ENCODE data around the gene SPSB3.
"Not testable (repeated sequence)": the region's sequence is repeated elsewhere in the genome, so short reads cannot be mapped to it uniquely, and the experiment has no call there.

SPSB3 gene

GRCh38 chr16:1816396-1817275, 34.3 kb upstream of the SPSB3 start:
- DNase-seq (ENCODE audit: low read depth) = no peak

GRCh38 chr16:1815461-1815860, 33.1 kb upstream of the SPSB3 start:
- DNase-seq (ENCODE audit: low read depth) = no peak

- no peak for DNase-seq (ENCODE audit: low read depth)
Measured at GRCh38 chr16:1812732-1813163, 30.4 kb upstream of the SPSB3 start.

GRCh38 chr16:1810536-1810935, 28.2 kb upstream of the SPSB3 start:
- DNase-seq (ENCODE audit: low read depth) = no peak

- DNase-seq (ENCODE audit: low read depth) = no peak
Measured at GRCh38 chr16:1810106-1810505, 27.7 kb upstream of the SPSB3 start.

GRCh38 chr16:1809281-1809801, 27.0 kb upstream of the SPSB3 start:
- no peak for DNase-seq (ENCODE audit: low read depth)

- DNase-seq (ENCODE audit: low read depth) = no peak
Measured at GRCh38 chr16:1808691-1809090, 26.3 kb upstream of the SPSB3 start.

GRCh38 chr16:1807626-1808025, 25.3 kb upstream of the SPSB3 start:
- no peak for DNase-seq (ENCODE audit: low read depth)

- no peak for DNase-seq (ENCODE audit: low read depth)
Measured at GRCh38 chr16:1800701-1801100, 18.3 kb upstream of the SPSB3 start.

GRCh38 chr16:1799263-1799662, 16.9 kb upstream of the SPSB3 start:
- not testable (repeated sequence) for DNase-seq (ENCODE audit: low read depth)

GRCh38 chr16:1794908-1795666, 12.7 kb upstream of the SPSB3 start:
- no peak for DNase-seq (ENCODE audit: low read depth)

- DNase-seq (ENCODE audit: low read depth) = no peak
Measured at GRCh38 chr16:1794221-1794871, 12.0 kb upstream of the SPSB3 start.

- DNase-seq (ENCODE audit: low read depth) = no peak
Measured at GRCh38 chr16:1793578-1794220, 11.3 kb upstream of the SPSB3 start, which contains the start of gene IGFALS. IGFALS (minus strand) TSS chr16:1793705; CDS start chr16:1793652, 53 bp downstream.

GRCh38 chr16:1792836-1793577, 10.6 kb upstream of the SPSB3 start:
- DNase-seq (ENCODE audit: low read depth) = no peak

- DNase-seq (ENCODE audit: low read depth) = no peak
Measured at GRCh38 chr16:1791943-1792812, 9.8 kb upstream of the SPSB3 start.

- no peak for DNase-seq (ENCODE audit: low read depth)
Measured at GRCh38 chr16:1791256-1791942, 9.0 kb upstream of the SPSB3 start.

GRCh38 chr16:1790611-1791255, 8.4 kb upstream of the SPSB3 start:
- DNase-seq (ENCODE audit: low read depth) = no peak

GRCh38 chr16:1790261-1790610, 7.9 kb upstream of the SPSB3 start:
- DNase-seq (ENCODE audit: low read depth) = no peak

GRCh38 chr16:1789643-1790045, 7.3 kb upstream of the SPSB3 start:
- DNase-seq (ENCODE audit: low read depth) = no peak

Measured in HS-5 (cell line).